GM13977 (cell line): ENCODE measurements around the gene C13orf42.
"Not testable (repeated sequence)": the region's sequence is repeated elsewhere in the genome, so short reads cannot be mapped to it uniquely, and the experiment has no call there.

Source experiments
- DNase-seq: peaks from one replicate; pipeline ENCODE4 v3.0.0; 2012; ENCODE audit warnings: low spot score
- in situ Hi-C: fragments of 300-500 bp; cut with MboI; formaldehyde crosslinking; loops from one replicate; pipeline ENCODE4 v1.12.0; 2022; ENCODE audit warnings: low sequenced_read_pairs, low pct_unique_long_range_greater_than_20kb, mixed read lengths, inconsistent platforms; ENCODE audit not compliant: unreplicated experiment
- TF ChIP-seq, protein P1 (sequence below): IDR thresholded peaks from 2 replicates; pipeline ENCODE4 v1.5.1; 2012; ENCODE audit warnings: mild to moderate bottlenecking, control low read depth; ENCODE audit not compliant: insufficient read depth; ENCODE audit errors: extremely low read depth, missing control alignments

C13orf42 gene

DNA sequence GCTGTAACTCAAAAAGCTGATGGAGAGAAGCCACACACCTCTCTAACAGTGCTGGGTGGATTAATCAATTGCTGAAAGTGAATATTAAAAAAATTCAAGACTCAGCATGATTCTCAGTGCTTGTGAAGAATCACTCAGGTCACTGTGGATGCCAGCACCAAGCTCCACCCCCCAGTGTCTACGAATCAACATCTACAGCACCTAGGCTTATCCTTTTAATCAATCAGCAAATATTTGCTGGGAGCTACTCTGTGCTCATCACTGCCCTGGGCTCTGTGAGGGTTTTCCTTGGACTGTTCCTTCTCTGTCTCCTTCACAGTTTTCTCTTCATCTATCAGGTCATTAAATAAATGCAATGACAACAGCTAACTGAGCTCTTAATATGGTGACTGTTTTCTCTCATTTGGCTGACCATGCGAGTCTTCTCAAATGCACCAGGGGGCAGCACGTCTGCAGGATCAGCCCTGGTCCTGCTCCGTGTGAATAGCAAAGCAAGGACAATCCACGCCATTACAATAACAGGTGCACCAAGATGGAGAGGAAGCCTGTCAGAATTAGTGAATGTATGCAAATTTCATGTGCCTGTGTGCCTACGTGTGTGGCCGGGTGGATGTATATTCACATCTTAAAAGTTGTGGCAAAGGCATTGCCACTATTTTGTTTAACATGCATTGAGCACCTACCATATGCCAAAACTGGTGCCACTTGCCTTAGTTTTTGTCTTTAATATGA is 14.6 kb upstream of the C13orf42 start:
- in situ Hi-C loops: loop anchor here (25.0 kb wide), 1 partner anchor 687 kb away; the partner anchor contains the start of gene DHRS12
- DNase-seq: peak; percentile 52
- TF ChIP-seq, protein P1, sequence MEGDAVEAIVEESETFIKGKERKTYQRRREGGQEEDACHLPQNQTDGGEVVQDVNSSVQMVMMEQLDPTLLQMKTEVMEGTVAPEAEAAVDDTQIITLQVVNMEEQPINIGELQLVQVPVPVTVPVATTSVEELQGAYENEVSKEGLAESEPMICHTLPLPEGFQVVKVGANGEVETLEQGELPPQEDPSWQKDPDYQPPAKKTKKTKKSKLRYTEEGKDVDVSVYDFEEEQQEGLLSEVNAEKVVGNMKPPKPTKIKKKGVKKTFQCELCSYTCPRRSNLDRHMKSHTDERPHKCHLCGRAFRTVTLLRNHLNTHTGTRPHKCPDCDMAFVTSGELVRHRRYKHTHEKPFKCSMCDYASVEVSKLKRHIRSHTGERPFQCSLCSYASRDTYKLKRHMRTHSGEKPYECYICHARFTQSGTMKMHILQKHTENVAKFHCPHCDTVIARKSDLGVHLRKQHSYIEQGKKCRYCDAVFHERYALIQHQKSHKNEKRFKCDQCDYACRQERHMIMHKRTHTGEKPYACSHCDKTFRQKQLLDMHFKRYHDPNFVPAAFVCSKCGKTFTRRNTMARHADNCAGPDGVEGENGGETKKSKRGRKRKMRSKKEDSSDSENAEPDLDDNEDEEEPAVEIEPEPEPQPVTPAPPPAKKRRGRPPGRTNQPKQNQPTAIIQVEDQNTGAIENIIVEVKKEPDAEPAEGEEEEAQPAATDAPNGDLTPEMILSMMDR: peak; percentile 83

DNA sequence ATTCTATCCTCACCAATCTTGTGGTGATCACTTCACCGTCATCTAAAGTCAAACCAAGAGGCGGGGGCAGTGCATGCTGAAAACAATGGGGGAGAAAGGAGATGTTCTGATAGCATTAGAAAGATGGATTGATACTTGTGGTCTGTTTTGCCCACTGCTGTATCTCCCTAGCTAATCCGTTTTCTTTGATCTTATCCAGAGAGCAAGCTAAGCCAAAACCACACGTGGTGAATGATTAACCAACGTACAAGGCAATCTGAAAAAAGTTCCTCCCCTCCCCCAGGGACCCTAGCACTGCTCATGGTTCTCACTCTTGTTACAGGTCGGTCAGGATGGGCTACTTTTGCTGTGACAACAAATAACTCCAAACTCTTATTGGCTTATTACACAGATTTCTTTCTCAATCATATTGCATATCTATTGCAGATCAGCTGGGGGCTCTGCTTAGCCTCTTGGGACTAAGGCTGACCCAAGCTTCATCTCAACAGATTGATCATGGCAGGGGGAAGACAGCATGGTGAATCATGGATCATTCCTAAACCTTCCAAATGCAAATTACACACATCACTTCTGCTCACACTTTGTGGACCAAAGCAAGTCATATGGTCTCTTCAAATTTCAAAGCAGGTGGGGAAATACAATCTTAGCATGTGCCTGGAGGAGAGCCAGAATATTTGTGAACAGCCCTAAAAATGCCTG is 11.9 kb upstream of the C13orf42 start:
- TF ChIP-seq, protein P1: no peak
- in situ Hi-C loops: no loop called here
- no peak for DNase-seq

DNA sequence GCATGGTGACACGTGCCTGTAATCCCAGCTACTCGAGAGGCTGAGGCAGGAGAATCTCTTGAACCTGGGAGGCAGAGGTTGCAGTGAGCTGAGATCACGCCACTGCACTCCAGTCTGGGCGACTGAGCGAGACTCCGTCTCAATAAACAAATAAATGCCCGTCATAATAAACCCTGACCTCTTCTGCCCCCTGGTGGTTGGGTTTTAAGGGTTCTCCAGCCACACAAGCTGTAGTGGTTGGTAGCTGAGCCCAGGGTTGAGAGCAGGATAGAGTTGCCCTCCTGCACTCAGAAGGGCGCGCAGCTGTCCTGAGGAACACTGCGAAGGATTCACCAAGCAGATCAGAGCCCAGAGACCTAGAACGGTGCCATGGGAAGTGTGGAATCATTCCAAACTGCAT is 9.8 kb upstream of the C13orf42 start:
- DNase-seq, in situ Hi-C loops: not testable (repeated sequence)
- TF ChIP-seq, protein P1: peak; percentile 40

DNA sequence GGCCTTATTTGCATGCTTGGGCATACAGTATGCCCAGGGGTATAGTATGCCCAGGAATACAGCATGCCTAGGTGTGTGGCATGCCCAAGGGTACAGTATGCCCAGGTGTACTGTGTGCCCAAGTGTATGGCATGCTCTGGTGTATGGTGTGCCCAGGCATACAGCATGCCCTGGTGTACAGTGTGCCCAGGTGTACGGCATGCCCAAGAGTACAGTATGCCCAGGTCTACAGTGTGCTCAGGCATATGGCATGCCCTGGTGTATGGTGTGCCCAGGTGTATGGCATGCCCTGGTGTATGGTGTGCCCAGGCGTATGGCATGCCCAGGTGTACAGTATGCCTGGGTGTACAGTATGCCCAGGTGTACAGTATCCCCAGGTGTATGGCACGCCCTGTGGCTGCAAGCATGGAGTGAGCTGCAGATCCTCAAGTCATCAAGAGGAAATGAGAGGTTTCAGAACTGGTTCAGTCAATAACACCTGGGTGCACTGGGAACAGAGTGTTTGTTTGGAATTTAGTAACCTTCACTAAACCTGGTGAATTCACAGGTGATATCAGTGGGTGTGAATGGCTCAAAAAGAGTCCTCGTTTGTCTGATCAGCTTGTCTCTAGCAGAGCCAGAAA is 7.8 kb upstream of the C13orf42 start:
- no peak for DNase-seq
- TF ChIP-seq, protein P1: no peak
- in situ Hi-C loops: no loop called here

DNA sequence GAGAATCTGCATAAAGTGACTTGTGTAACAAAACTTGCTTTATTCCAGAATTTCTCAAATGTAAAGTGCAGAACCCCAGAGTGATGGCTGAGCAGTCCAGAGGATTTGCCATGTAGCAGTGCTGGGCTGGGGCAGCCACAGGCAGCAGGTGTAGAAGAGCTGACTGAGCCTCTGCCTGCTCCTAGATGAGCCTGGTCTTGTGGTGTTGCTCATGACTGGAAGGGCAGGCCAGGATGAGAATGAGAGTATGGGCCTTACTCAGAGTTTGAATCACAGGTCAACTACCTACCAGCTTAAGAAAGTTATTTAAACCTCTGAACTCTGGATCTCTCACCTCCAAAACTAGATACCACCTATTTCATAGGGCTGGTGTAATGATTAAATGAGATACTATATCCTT is 2.9 kb upstream of the C13orf42 start:
- TF ChIP-seq, protein P1: no peak
- in situ Hi-C loops: no loop called here
- no peak for DNase-seq

DNA sequence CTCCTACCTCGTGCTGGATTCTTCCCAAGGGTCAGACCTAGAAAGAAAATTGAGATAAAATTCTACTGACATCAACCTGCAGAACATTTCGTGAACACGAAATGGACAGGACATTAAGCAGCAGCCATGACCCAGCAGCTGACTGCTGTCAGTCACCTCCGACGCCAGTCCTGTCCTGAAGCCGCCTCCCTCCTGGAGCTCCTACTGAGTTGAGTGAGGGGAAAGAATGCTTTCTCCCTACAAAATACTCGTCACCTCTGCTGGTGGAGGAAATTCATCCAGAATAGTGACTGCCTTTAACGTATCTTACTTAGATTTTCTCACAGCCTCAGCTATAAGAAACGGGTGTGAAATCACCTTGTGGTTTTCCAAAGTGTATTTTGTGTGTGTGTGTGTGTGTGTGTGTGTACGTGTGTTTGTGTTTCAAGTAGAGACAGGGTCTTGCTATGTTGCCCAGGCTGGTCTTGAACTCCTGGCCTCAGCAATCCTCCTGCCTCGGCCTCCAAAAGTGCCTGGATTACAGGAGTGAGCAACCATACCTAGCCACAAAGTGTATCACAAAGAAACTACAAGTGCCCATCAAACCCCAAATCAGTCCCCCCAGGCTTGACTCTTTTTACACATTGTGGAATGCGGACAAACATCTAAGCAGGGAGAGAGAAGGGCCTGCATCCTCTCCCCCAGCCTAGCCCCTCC is 2.3 kb upstream of the C13orf42 start:
- in situ Hi-C loops: no loop called here
- TF ChIP-seq, protein P1: no peak
- DNase-seq: no peak
